Measurements from ENCODE around the gene PAX8. TPM values are rescaled to one million over a fixed set of nuclear protein-coding genes. Genes with fewer than 3 reads are reported as not detected.

PAX8 gene
- total RNA-seq, 1 donor from 2014 or later: not detected

GRCh38 chr2:113208396-113208795 is 70.3 kb downstream of the PAX8 start:
- Histone ChIP-seq H3K4me3 (ENCODE audit: low read length in 3 of 3) (no peak overlapping the region), H3K4me1 (ENCODE audit: control insufficient read depth in 3 of 3, insufficient read depth in 3 of 3, low read length in 3 of 3) (peaks cover 9 to 16% (median 13%) of the 10 kb centered on the region in 3 donors), H3K27ac (ENCODE audit: low read depth, low read length) (no peak overlapping the region), H3K9me3 (ENCODE audit: control insufficient read depth in 3 of 3, low read length in 3 of 3) (no peaks in the 10 kb centered on the region), H3K36me3 (ENCODE audit: control insufficient read depth in 3 of 3, insufficient read depth in 3 of 3, low read length in 3 of 3) (no peaks in the 10 kb centered on the region), H3K27me3 (ENCODE audit: control insufficient read depth in 3 of 3, insufficient read depth in 3 of 3, low read length in 3 of 3) (no peaks in the 10 kb centered on the region), H3K9ac (ENCODE audit: low read depth in 1 of 3, low read length in 3 of 3) (no peak overlapping the region)

GRCh38 chr2:113207021-113207420 is 71.7 kb downstream of the PAX8 start:
- H3K4me3 ChIP-seq (ENCODE audit: low read length in 3 of 3): no peak overlapping the region
- H3K9me3 ChIP-seq (ENCODE audit: control insufficient read depth in 3 of 3, low read length in 3 of 3): no peaks in the 10 kb centered on the region
- no peaks in the 10 kb centered on the region for H3K27me3 ChIP-seq (ENCODE audit: control insufficient read depth in 3 of 3, insufficient read depth in 3 of 3, low read length in 3 of 3)
- H3K9ac ChIP-seq (ENCODE audit: low read depth in 1 of 3, low read length in 3 of 3): no peak overlapping the region
- H3K4me1 ChIP-seq (ENCODE audit: control insufficient read depth in 3 of 3, insufficient read depth in 3 of 3, low read length in 3 of 3): peaks cover 3 to 11% (median 9%) of the 10 kb centered on the region in 3 donors
- no peaks in the 10 kb centered on the region for H3K36me3 ChIP-seq (ENCODE audit: control insufficient read depth in 3 of 3, insufficient read depth in 3 of 3, low read length in 3 of 3)
- no peak overlapping the region for H3K27ac ChIP-seq (ENCODE audit: low read depth, low read length)

DNA sequence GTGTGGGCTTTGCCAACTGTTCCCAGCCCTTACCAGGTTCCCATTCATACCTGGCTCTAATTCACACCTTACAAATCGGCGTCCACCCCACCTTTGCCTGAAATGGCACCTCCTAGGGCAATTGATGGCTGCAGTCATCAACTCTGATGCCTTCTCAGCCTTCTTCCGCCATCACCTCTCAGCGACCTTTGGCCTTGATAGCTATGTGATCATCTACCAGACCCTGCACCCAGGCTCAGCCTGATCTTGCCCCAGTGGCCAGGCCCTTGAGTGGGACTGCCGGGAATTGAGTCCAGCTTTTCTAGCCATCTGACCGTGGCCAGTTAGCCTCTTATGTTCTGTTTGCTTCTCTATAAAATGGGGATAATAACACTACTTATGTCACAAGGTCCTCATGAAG is 72.5 kb downstream of the PAX8 start:
- H3K9me3 ChIP-seq (ENCODE audit: control insufficient read depth in 3 of 3, low read length in 3 of 3): no peaks in the 10 kb centered on the region
- H3K27ac ChIP-seq (ENCODE audit: low read depth, low read length): no peak overlapping the region
- no peaks in the 10 kb centered on the region for H3K36me3 ChIP-seq (ENCODE audit: control insufficient read depth in 3 of 3, insufficient read depth in 3 of 3, low read length in 3 of 3)
- no peak overlapping the region for H3K4me3 ChIP-seq (ENCODE audit: low read length in 3 of 3)
- H3K4me1 ChIP-seq (ENCODE audit: control insufficient read depth in 3 of 3, insufficient read depth in 3 of 3, low read length in 3 of 3): peaks cover 0 to 4% (median 2%) of the 10 kb centered on the region in 3 donors
- no peaks in the 10 kb centered on the region for H3K27me3 ChIP-seq (ENCODE audit: control insufficient read depth in 3 of 3, insufficient read depth in 3 of 3, low read length in 3 of 3)
- no peak overlapping the region for H3K9ac ChIP-seq (ENCODE audit: low read depth in 1 of 3, low read length in 3 of 3)

DNA sequence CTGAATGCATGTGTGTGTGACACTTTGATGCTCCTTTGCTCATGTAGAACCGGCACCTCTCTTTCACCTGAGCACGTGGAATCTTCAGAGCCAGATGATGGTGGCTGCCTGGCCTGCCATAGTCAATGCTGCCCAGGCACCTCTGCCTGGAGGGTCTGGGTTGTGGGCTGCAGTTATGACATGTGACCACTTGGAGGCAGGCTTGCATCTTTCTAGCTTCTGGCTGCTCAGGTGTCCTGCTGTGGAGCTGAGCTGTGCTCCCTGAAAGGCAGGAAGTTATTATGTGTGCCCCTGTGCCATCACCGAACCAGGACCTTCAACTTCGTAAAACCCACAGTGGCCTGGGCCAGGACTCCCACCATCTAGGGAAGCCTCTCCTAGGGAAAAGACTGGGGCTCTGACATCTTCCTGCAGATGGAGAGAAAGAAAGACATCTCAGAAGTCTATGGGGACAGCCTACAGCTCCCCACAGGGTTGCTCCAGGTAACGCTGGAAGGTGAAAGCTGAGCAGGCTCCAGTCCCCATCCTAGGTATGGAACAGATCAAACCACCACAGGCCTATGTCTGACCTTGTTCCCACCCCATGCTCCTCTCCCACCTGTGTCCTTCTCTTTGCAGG is 74.7 kb downstream of the PAX8 start:
- Histone ChIP-seq H3K9me3 (ENCODE audit: control insufficient read depth in 3 of 3, low read length in 3 of 3) (no peaks in the 10 kb centered on the region), H3K4me1 (ENCODE audit: control insufficient read depth in 3 of 3, insufficient read depth in 3 of 3, low read length in 3 of 3) (peaks cover 0 to 5% (median under 1%) of the 10 kb centered on the region in 3 donors), H3K27me3 (ENCODE audit: control insufficient read depth in 3 of 3, insufficient read depth in 3 of 3, low read length in 3 of 3) (no peaks in the 10 kb centered on the region), H3K27ac (ENCODE audit: low read depth, low read length) (no peak overlapping the region), H3K36me3 (ENCODE audit: control insufficient read depth in 3 of 3, insufficient read depth in 3 of 3, low read length in 3 of 3) (no peaks in the 10 kb centered on the region), H3K9ac (ENCODE audit: low read depth in 1 of 3, low read length in 3 of 3) (no peak overlapping the region), H3K4me3 (ENCODE audit: low read length in 3 of 3) (no peak overlapping the region)

DNA sequence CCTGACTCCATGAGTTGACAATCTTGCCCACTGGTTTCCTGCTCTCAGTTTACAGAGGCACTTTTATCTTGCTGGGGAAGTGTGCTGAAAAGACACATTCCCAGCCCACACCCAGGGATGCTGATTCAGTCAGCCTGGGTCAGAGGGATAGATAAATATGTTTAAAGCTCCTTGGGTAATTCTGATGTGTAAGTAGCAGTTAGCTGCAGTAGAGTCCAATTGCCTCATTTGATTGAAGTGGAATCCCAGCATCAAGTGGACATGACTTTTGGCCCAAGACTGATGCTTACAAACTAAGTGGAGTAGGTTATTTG is 75.5 kb downstream of the PAX8 start:
- Histone ChIP-seq H3K27ac (ENCODE audit: low read depth, low read length) (no peak overlapping the region), H3K36me3 (ENCODE audit: control insufficient read depth in 3 of 3, insufficient read depth in 3 of 3, low read length in 3 of 3) (no peaks in the 10 kb centered on the region), H3K4me3 (ENCODE audit: low read length in 3 of 3) (no peak overlapping the region)

GRCh38 chr2:113202305-113203216 is 76.2 kb downstream of the PAX8 start:
- Histone ChIP-seq H3K9ac (ENCODE audit: low read depth in 1 of 3, low read length in 3 of 3) (no peak overlapping the region), H3K27ac (ENCODE audit: low read depth, low read length) (no peak overlapping the region)

More for the DNA sequence above, 75.5 kb downstream of the PAX8 start:
- Histone ChIP-seq H3K27me3 (ENCODE audit: control insufficient read depth in 3 of 3, insufficient read depth in 3 of 3, low read length in 3 of 3) (no peaks in the 10 kb centered on the region), H3K9me3 (ENCODE audit: control insufficient read depth in 3 of 3, low read length in 3 of 3) (no peaks in the 10 kb centered on the region), H3K9ac (ENCODE audit: low read depth in 1 of 3, low read length in 3 of 3) (no peak overlapping the region), H3K4me1 (ENCODE audit: control insufficient read depth in 3 of 3, insufficient read depth in 3 of 3, low read length in 3 of 3) (peaks cover 0 to 11% (median 6%) of the 10 kb centered on the region in 3 donors)

GRCh38 chr2:113201496-113202304 is 77.0 kb downstream of the PAX8 start:
- no peak overlapping the region for H3K9ac ChIP-seq (ENCODE audit: low read depth in 1 of 3, low read length in 3 of 3)
- H3K27ac ChIP-seq (ENCODE audit: low read depth, low read length): no peak overlapping the region
- no peak overlapping the region for H3K4me3 ChIP-seq (ENCODE audit: low read length in 3 of 3)
- H3K4me1 ChIP-seq (ENCODE audit: control insufficient read depth in 3 of 3, insufficient read depth in 3 of 3, low read length in 3 of 3): peaks cover 0 to 11% (median 6%) of the 10 kb centered on the region in 3 donors
- no peaks in the 10 kb centered on the region for H3K27me3 ChIP-seq (ENCODE audit: control insufficient read depth in 3 of 3, insufficient read depth in 3 of 3, low read length in 3 of 3)
- no peaks in the 10 kb centered on the region for H3K9me3 ChIP-seq (ENCODE audit: control insufficient read depth in 3 of 3, low read length in 3 of 3)
- no peaks in the 10 kb centered on the region for H3K36me3 ChIP-seq (ENCODE audit: control insufficient read depth in 3 of 3, insufficient read depth in 3 of 3, low read length in 3 of 3)

More at GRCh38 chr2:113202305-113203216, 76.2 kb downstream of the PAX8 start:
- no peak overlapping the region for H3K4me3 ChIP-seq (ENCODE audit: low read length in 3 of 3)
- H3K36me3 ChIP-seq (ENCODE audit: control insufficient read depth in 3 of 3, insufficient read depth in 3 of 3, low read length in 3 of 3): no peaks in the 10 kb centered on the region
- no peaks in the 10 kb centered on the region for H3K27me3 ChIP-seq (ENCODE audit: control insufficient read depth in 3 of 3, insufficient read depth in 3 of 3, low read length in 3 of 3)
- H3K9me3 ChIP-seq (ENCODE audit: control insufficient read depth in 3 of 3, low read length in 3 of 3): no peaks in the 10 kb centered on the region
- peaks cover 0 to 11% (median 6%) of the 10 kb centered on the region in 3 donors for H3K4me1 ChIP-seq (ENCODE audit: control insufficient read depth in 3 of 3, insufficient read depth in 3 of 3, low read length in 3 of 3)

DNA sequence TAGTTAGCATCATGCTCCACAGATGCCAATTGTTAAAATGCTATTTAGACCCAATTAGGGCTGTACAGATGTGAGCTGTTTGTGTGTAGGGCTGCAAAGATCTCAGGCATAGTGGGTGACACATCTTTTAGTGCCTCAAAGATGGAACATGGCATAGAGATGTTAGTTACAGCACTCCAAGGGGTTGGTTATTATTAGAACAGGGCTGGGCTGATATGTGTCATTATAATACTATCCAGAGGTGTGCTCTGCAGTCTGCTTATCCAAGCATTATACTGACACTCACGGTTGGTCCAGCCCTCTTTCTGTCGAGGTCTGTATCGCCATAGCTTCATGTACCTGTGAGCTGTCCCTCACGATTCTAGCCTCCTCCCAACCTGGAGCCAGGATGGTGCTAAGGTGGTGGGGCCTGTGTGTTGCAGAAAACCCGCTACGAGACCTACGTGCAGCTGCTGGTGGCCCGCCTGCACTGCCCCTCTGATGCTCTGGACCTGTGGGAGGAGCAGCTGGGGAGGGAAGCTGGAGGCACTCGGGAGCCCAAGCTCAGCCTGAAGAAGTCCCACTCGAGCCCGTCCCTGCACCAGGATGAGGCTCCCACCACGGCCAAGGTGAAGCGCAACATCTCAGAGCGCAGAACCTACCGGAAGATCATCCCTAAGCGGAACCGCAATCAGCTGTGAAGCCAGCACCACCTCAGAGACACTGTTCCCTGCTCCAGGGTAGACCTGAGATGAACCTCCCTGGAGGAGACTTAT is 77.8 kb downstream of the PAX8 start:
- peaks cover 0 to 11% (median 6%) of the 10 kb centered on the region in 3 donors for H3K4me1 ChIP-seq (ENCODE audit: control insufficient read depth in 3 of 3, insufficient read depth in 3 of 3, low read length in 3 of 3)
- no peak overlapping the region for H3K27ac ChIP-seq (ENCODE audit: low read depth, low read length)
- H3K36me3 ChIP-seq (ENCODE audit: control insufficient read depth in 3 of 3, insufficient read depth in 3 of 3, low read length in 3 of 3): no peaks in the 10 kb centered on the region
- no peak overlapping the region for H3K9ac ChIP-seq (ENCODE audit: low read depth in 1 of 3, low read length in 3 of 3)
- H3K9me3 ChIP-seq (ENCODE audit: control insufficient read depth in 3 of 3, low read length in 3 of 3): no peaks in the 10 kb centered on the region
- H3K4me3 ChIP-seq (ENCODE audit: low read length in 3 of 3): no peak overlapping the region
- no peaks in the 10 kb centered on the region for H3K27me3 ChIP-seq (ENCODE audit: control insufficient read depth in 3 of 3, insufficient read depth in 3 of 3, low read length in 3 of 3)

GRCh38 chr2:113200236-113200635 is 78.5 kb downstream of the PAX8 start:
- peaks cover 0 to 11% (median 6%) of the 10 kb centered on the region in 3 donors for H3K4me1 ChIP-seq (ENCODE audit: control insufficient read depth in 3 of 3, insufficient read depth in 3 of 3, low read length in 3 of 3)
- no peak overlapping the region for H3K27ac ChIP-seq (ENCODE audit: low read depth, low read length)
- no peak overlapping the region for H3K9ac ChIP-seq (ENCODE audit: low read depth in 1 of 3, low read length in 3 of 3)
- H3K4me3 ChIP-seq (ENCODE audit: low read length in 3 of 3): no peak overlapping the region
- no peaks in the 10 kb centered on the region for H3K36me3 ChIP-seq (ENCODE audit: control insufficient read depth in 3 of 3, insufficient read depth in 3 of 3, low read length in 3 of 3)
- no peaks in the 10 kb centered on the region for H3K9me3 ChIP-seq (ENCODE audit: control insufficient read depth in 3 of 3, low read length in 3 of 3)
- H3K27me3 ChIP-seq (ENCODE audit: control insufficient read depth in 3 of 3, insufficient read depth in 3 of 3, low read length in 3 of 3): no peaks in the 10 kb centered on the region
